HG03354 (cell line): ENCODE results near the gene CACNA1S.
A peak's percentile ranks its signal among the peaks of the same experiment; 100 is the strongest.

Experiments used
- ATAC-seq: cut with Tn5 transposase; IDR thresholded peaks from one replicate; pipeline ENCODE4 v1.9.1; 2021; ENCODE audit warnings: mild to moderate bottlenecking; ENCODE audit not compliant: unreplicated experiment, poor library complexity, severe bottlenecking

CACNA1S gene

DNA sequence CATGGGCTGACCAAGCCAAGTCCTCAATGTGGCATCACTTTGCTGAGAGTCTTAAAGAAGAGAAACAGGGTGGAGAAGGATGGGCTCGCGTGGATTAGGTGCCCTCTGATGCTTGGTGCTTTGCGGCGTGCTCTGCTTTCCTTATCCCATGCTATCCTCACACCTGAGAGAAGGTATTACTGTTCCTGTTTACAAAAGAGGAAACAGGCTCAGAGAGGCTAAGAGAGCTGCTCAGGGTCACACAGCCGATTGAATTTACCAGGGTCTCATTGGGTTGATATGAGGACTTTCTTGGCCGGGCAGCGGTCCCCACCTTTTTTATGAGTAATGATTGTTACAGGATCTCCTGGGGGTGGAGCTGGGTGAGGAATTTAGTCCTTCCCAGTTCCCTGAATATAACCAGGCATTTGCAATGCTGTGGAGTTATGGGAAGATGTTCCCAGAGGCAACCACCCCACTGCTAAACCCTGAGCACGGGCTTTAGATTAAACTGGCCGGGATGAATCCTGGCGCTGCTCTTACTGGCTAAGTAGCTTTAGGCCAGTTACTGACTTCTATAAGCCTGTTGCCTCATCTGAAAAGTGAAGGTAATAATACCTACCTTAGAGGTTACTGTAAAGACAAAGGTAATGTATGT lies 10.2 kb upstream of the CACNA1S start:
- ATAC-seq = no peak

DNA sequence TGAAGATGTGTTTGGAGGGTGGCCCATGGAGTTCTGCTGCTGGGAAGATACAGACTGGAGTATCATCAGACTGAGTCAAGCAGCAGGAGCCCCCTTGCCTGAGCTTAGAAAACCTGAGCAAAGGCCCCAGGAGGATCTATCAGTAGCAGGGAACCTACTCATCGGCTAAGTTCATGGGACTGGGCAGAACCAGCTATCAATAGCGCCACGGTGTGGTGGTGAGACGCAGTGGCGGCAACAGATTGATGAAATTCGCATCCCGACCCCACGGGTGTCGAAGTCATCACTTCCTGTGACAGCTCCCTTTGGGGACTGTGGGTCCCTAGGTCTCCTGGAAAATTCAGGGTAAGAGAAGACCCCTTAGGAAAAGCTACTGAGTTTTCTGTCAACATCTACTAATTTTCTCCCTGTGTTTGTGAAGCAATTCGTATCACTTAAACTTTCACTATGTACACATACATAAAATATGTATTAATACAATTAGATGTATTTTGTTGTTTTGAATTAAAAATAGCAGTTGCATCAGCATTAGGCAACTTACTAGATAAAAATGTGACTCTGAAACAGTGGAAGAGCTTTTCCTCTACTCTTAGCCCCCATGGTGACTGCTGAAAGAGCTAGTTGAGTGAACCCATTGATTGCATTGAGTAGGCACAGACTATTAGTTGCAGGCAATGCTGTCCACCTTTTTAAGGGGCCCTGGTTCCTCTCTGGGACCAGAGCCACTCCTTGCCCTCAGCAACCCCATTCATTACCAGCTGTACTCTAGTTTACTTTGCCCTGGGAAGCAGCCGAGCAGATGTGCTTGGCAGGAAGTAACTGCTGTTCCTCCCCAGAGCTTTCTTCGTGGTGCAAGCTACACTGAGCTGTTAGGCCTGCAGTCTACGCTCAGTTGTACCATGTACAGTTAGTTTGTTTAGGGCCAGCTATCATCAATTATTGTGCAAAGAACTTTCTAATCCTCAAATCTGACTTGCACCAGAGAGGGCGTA lies 7.3 kb upstream of the CACNA1S start:
- ATAC-seq = no peak

GRCh38 chr1:201116091-201116490 lies 3.9 kb upstream of the CACNA1S start:
- ATAC-seq = no peak

DNA sequence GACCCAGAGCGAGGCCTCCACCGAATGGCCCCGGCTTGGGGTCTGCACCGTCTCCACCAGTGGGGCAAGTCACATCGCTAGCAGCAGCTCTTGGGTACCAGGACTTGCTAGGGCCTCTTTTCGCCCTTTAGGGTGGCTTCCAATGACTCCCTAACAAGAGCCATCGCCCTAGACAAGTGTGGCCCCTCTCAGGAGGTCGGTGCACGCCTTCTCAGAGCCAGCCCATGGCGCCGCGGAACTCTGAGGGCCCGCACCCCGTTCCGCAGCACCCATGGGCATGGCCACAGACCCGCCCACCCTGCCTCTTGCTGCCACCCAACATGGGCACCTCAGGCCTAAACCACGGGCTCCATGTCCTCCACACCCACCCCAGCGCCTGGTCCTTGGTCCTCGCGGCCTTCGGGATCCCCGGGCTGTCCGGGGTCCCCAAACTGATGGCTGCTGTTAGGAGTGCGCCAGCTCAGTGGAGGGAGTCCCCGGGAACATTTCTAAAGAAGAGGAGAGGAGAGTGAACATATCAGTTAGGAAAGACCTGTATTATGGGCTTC lies 3.2 kb upstream of the CACNA1S start:
- no peak for ATAC-seq

GRCh38 chr1:201114245-201115131 lies 2.3 kb upstream of the CACNA1S start:
- peak; percentile 93 for ATAC-seq

DNA sequence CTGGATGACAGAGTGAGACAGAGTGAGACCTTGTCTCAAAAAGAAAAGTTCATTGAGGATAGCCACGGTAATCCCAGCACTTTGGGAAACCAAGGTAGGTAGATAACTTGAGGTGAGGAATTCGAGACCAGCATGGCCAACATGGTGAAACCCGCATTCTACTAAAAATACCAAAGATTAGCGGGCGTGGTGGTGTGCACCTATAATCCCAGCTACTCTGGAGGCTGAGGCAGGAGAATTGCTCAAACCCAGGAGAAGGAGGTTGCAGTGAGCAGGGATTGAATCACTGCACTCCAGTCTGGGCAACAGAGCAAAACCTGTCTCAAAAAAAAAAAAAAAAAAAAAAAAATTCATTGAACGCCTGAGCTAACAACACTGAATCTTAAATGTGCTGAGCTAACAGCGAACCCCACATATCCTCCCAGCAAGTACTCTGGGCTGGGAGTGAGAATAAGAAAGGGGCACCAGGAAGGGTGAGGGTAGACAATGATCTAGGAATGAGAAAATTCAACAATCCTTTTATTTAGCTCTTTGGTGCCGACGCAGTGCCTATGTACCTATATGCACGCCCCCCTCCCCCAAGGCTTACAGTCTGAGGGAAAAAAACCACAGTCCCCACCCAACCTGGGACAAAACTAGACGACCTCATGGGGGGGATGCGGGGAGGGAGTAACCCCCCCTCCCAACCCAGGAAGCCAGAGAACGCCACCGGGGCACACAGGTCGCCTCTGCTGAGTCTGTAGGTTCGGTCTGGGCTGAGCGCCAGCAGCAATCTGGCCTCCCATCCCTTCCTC lies 1.4 kb upstream of the CACNA1S start:
- no peak for ATAC-seq

DNA sequence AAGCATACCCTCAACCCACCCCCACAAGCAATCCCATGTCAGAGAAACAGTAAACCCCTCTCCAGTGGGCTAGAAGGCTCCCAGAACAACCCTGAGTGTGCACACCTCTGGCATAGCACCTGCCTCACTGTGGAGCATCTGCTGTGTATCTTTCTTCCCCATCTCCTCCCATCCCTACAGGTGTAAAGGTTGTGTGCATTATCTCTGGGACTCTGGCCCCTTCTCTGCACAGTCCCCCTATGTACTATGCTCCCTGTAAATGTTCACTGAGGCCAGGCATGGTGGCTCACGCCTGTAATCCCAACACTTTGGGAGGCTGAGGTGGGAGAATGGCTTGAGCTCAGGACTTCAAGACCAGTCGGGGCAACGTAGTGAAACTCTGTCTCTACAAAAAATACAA lies 700 bp upstream of the CACNA1S start:
- no peak for ATAC-seq

- no peak for ATAC-seq
Observed at GRCh38 chr1:201111672-201112071, 554 bp downstream of the CACNA1S start.

GRCh38 chr1:201111156-201111555 lies 1.1 kb downstream of the CACNA1S start:
- no peak for ATAC-seq

DNA sequence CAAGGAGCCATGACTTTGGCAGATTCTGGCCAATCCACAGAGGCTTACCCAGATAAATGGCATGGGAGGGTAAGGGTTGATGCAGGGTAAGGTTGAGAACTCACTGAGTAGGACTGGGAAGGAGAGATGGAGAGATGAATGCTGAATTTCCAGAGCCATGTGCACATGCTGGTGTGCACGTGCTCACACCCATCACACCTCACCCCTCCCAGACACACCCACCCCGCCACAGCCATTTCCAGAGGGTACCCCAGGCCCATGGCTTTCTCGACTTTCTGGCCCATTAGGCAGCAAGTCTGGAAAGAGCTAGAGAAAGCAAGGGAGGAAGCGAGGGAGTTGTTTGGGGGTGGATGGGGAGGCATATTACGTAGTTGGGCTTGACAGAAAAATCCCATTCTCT lies 1.6 kb downstream of the CACNA1S start:
- no peak for ATAC-seq

DNA sequence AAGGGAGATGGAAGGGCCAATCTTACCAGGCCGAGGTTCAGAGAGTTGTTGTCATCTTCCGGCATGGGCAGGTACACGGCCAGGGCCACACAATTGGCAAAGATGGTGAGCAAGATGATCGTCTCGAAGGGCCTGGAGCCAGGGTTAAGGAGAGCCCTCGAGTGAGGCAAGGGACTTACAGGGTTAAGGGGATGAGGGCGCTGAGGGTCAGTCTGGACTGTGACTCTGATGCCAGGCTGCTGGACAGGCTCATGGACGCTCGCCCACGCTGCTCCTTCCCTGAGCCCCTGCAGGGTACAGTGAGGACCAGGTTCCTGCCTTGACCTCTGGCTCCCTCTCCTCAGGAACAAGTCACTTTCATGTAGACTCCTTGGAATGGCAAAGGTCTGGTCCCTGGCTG lies 2.1 kb downstream of the CACNA1S start:
- no peak for ATAC-seq

- no peak for ATAC-seq
Observed at GRCh38 chr1:201109651-201110050, 2.6 kb downstream of the CACNA1S start.

DNA sequence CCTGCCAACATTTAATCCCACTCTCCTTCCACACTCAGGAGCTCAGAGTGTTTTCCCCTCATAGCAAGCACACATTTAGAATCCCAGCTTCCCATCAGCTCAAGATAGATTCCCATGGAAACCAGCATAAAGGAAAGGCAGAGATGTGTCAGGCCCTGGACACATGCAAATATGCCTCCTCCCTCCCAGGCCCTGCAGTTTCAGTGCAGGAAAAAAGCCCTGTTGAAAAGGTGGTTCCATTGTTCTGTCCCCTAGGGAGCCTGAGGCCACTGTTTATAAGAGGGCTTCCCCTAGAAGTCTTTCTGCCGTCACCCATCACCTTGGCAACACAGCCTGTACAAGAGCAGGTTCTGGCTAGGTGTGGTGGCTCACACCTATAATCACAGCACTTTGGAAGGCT lies 3.6 kb downstream of the CACNA1S start:
- ATAC-seq = no peak

DNA sequence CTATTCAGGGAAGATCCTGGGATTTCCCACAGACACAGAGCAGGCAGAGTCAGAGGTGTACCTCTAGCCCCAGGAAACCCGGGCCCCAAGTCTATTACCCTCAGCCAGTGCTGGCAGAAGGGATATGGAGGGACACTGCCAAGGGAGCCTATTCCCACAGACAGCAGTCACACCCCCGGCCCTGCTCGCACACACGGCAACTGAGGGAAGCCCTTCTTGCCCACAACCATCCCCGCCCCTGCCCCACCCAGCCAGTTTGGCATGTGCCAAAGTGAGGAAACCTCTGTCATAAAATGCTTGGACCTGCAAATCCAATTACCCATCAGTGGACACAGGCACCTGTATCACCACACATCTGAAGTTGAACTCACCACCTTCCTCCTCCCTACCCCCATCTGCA lies 6.5 kb downstream of the CACNA1S start:
- ATAC-seq = no peak

DNA sequence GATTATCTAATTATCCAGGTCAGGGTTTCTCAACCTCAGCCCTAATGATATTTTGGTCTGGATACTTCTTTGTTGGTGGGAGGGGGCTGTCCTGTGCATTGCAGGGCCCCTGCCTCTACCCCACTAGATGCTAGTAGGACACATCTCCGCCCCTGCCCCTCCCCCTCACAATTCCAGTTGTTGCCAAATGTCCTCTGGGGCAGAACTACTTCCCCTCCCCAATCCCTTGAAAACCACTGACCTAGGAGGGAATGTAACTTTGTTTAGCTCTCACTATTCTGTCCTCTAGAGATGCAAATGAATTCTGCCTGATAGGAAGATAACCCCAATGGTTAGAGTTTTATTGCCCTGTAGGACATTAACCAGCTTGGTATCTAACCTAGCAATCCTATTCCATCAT lies 8.1 kb downstream of the CACNA1S start:
- ATAC-seq = no peak

GRCh38 chr1:201103666-201104065 lies 8.6 kb downstream of the CACNA1S start:
- no peak for ATAC-seq

DNA sequence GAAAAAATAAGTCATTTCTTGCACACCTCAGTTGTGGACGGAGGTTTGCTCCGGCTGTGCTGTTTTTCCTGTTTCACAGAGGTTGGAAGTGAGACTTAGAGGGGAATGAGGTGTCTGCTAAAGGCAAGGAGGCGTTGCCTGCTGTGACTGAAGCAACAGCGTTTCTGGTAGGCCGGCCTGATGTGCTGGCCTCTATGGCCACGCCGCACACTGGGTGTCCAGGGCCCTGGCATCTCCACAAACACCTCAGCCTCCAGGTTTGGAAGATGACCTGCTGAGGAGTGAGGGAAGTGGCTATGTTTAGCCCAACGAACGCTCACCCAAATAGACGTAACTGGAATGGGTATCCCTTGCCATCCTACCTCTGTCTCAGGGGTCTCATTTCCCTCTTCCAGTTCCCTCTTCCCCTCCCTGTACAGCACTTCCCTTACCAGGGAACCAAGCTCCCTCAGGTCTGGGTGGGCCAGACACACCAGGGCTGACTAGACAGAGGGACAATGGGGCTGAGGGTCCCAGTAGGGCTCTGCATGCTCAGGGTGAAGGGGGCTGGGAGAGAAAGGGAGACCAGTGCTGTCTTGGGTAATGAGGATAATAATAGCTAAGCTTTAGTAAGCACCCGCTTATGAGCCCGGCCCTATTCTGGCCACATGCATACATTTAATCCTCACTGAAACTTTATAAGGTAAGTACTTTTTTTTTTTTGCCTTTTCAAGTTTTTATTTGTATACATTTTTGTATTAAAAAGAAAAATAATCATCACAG lies 11.9 kb downstream of the CACNA1S start:
- ATAC-seq = no peak

- ATAC-seq = no peak
Observed at GRCh38 chr1:201098992-201099677, 13.1 kb downstream of the CACNA1S start.
